Endodermal cell (in vitro differentiated cells): ENCODE measurements around the gene KRTCAP2. TPM values are rescaled to one million over a fixed set of nuclear protein-coding genes. Genes with fewer than 3 reads are reported as not detected.

Source experiments
- DNase-seq: peaks from one replicate; pipeline ENCODE4 v3.0.0-alpha.2; 2017
- H3K27ac ChIP-seq: 2 replicates; pipeline ENCODE4 v1.5.1; 2013; ENCODE audit warnings: mild to moderate bottlenecking, low read depth, low read length, moderate library complexity
- H3K27me3 ChIP-seq: 2 replicates; pipeline ENCODE4 v1.6.1; 2013; ENCODE audit warnings: mild to moderate bottlenecking, low read length, moderate library complexity; ENCODE audit not compliant: insufficient read depth, control insufficient read depth, poor library complexity, severe bottlenecking
- H3K36me3 ChIP-seq: 2 replicates; pipeline ENCODE4 v1.7.0; 2013; ENCODE audit warnings: mild to moderate bottlenecking, low read length, moderate library complexity; ENCODE audit not compliant: control insufficient read depth, insufficient read depth
- H3K4me1 ChIP-seq: one replicate; pipeline ENCODE4 v1.7.0; 2013; ENCODE audit warnings: low read length; ENCODE audit not compliant: control insufficient read depth, insufficient read depth
- H3K4me3 ChIP-seq: 2 replicates; pipeline ENCODE4 v1.5.1; 2013; ENCODE audit warnings: mild to moderate bottlenecking, low read length, moderate library complexity
- H3K9ac ChIP-seq: 2 replicates; pipeline ENCODE4 v1.6.1; 2013; ENCODE audit warnings: mild to moderate bottlenecking, low read length, moderate library complexity; ENCODE audit not compliant: poor library complexity, severe bottlenecking; ENCODE audit errors: extremely low read depth
- H3K9me3 ChIP-seq: 2 replicates; pipeline ENCODE4 v1.6.1; 2013; ENCODE audit warnings: mild to moderate bottlenecking, low read length, moderate library complexity; ENCODE audit not compliant: control insufficient read depth
- H3K27ac Mint-ChIP-seq: 2 replicates; pipeline ENCODE4 v1.8.0; 2020; ENCODE audit warnings: mixed read lengths
- H3K27me3 Mint-ChIP-seq: 2 replicates; pipeline ENCODE4 v1.8.0; 2021; ENCODE audit warnings: mild to moderate bottlenecking, mixed read lengths; ENCODE audit not compliant: insufficient read depth
- H3K36me3 Mint-ChIP-seq: 2 replicates; pipeline ENCODE4 v1.8.0; 2020; ENCODE audit warnings: low read depth, mixed read lengths
- H3K4me1 Mint-ChIP-seq: 2 replicates; pipeline ENCODE4 v1.8.0; 2020; ENCODE audit warnings: mixed read lengths
- H3K4me3 Mint-ChIP-seq: 2 replicates; pipeline ENCODE4 v1.8.0; 2020; ENCODE audit warnings: mild to moderate bottlenecking, moderate library complexity, mixed read lengths
- H3K9me3 Mint-ChIP-seq: 2 replicates; pipeline ENCODE4 v1.8.0; 2020; ENCODE audit warnings: mild to moderate bottlenecking, mixed read lengths
- CTCF ChIP-seq: fragments of 200-600 bp; sonication (generic); conservative IDR thresholded peaks from 2 replicates; pipeline ENCODE4 v1.5.0; 2021; ENCODE audit warnings: antibody characterized with exemption, mild to moderate bottlenecking
- WGBS, 2 experiments: methylation state at CpG; one replicate each; pipeline versions ENCODE4 v1.1.5 to v1.1.7; 2013; ENCODE audit warnings: missing lambda C conversion rate in 2 of 2, mixed read lengths in 1 of 2; ENCODE audit not compliant: insufficient coverage in 1 of 2, insufficient read length in 1 of 2; 5-methylcytosine and 5-hydroxymethylcytosine counted together
- total RNA-seq, 2 donors: library from RNA; stranded (reverse); fragmentation: NEBNext Ultra II Directional in 1 of 2; extraction: Animal tissue kit (Norgen Biotek cat#: 25700) in 1 of 2; gene quantifications; 2 replicates in 1 of 2; 3 replicates in 1 of 2; pipeline ENCODE4 v1.2.1, GENCODE V29; 2021

Gene KRTCAP2
- total RNA-seq, 2 donors from 2014 or later: 143 to 152 TPM

DNA sequence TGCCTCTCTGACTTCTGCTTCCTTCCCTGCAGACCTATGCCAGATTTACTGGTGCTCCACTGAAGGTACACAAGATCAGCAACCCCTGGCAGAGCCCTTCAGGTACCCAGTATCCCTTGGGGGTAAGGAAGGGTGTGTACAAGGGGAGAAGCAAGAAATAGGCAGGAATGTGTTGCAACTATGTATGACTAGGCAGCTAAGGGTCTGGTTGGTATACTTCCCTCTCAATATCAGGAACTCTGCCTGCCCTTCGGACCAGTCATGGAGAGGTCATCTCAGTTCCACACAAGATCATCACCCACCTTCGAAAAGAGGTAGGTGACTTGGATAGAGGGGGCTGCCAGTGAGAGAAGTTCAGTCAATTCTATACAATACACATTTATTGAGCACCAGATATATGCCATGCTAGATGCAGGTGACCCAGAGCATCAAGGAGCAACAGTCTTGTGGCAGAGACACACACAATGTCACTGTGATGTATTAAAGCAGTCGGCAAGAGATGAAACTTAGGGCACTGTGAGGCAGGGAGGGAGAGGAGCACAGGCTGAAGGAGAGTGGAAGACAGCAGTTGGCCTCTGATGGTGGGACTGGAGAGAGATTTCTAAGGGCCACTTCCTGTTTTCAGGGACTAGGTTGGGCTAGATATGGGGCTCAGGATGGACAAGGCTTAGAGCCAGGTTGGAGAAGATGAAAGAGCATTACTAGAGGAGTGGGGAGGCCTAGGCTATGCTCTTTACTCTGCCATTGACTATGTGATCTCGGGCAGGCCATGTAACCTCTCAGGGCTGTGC lies 37.4 kb upstream of the KRTCAP2 start:
- H3K4me3 ChIP-seq: peak overlapping the region; percentile 93
- H3K36me3 ChIP-seq: peaks cover 9% of the 10 kb centered on the region
- peaks cover 5% of the 10 kb centered on the region for H3K4me1 ChIP-seq
- H3K9me3 Mint-ChIP-seq: no peaks in the 10 kb centered on the region
- peaks cover 24% of the 10 kb centered on the region for H3K4me1 Mint-ChIP-seq
- TF ChIP-seq CTCF: no peak
- H3K36me3 Mint-ChIP-seq: peaks cover 10% of the 10 kb centered on the region
- peak overlapping the region; percentile 89 for H3K4me3 Mint-ChIP-seq
- no peak overlapping the region for H3K27ac ChIP-seq
- 88 to 94% methylated on average over 2 to 4 of the region's 4 CpGs for WGBS, 2 experiments
- no peaks in the 10 kb centered on the region for H3K27me3 ChIP-seq
- no peak overlapping the region for H3K27ac Mint-ChIP-seq
- no peak for DNase-seq
- no peaks in the 10 kb centered on the region for H3K27me3 Mint-ChIP-seq
- H3K9ac ChIP-seq: no peak overlapping the region
- no peaks in the 10 kb centered on the region for H3K9me3 ChIP-seq

- no peak for TF ChIP-seq CTCF
- Mint-ChIP-seq H3K4me1 (peaks cover 24% of the 10 kb centered on the region), H3K27me3 (peaks cover 1% of the 10 kb centered on the region), H3K4me3 (peak overlapping the region; percentile 89), H3K9me3 (no peaks in the 10 kb centered on the region), H3K27ac (peak overlapping the region; percentile 95), H3K36me3 (peaks cover 9% of the 10 kb centered on the region)
- Histone ChIP-seq H3K27ac (peak overlapping the region; percentile 99), H3K27me3 (no peaks in the 10 kb centered on the region), H3K4me1 (peaks cover 5% of the 10 kb centered on the region), H3K9ac (peak overlapping the region; percentile 99), H3K9me3 (no peaks in the 10 kb centered on the region), H3K4me3 (peak overlapping the region; percentile 93), H3K36me3 (peaks cover 9% of the 10 kb centered on the region)
- no peak for DNase-seq
- 4 to 5% methylated on average over 11 to 13 of the region's 13 CpGs for WGBS, 2 experiments
Observed at GRCh38 chr1:155209312-155209721, 36.2 kb upstream of the KRTCAP2 start.

GRCh38 chr1:155208541-155209311 lies 35.6 kb upstream of the KRTCAP2 start, which contains the start of gene MTX1:
TSS of gene MTX1 (plus strand) at chr1:155208695. CDS start at chr1:155208805, 110 bp downstream.
- Mint-ChIP-seq H3K27me3 (peaks cover 1% of the 10 kb centered on the region), H3K27ac (peak within 1 kb of the TSS; percentile 95), H3K9me3 (no peaks in the 10 kb centered on the region), H3K4me3 (peak within 1 kb of the TSS; percentile 89), H3K36me3 (peaks cover 9% of the 10 kb centered on the region), H3K4me1 (peaks cover 24% of the 10 kb centered on the region)
- peaks cover 9% of the 10 kb centered on the region for H3K36me3 ChIP-seq
- whole genome bisulfite sequencing, 2 experiments: 0 to 1% methylated on average over 22 to 64 of the region's 64 CpGs
- H3K4me3 ChIP-seq: peak within 1 kb of the TSS; percentile 93
- H3K9me3 ChIP-seq: no peaks in the 10 kb centered on the region
- no peaks in the 10 kb centered on the region for H3K27me3 ChIP-seq
- H3K4me1 ChIP-seq: peaks cover 5% of the 10 kb centered on the region
- H3K27ac ChIP-seq: peak within 1 kb of the TSS; percentile 99
- peak within 1 kb of the TSS; percentile 99 for H3K9ac ChIP-seq
- no peak for TF ChIP-seq CTCF
- DNase-seq: peak; percentile 95
